GM18507 (cell line): Measurements from ENCODE around the gene IER3.
"Not testable (repeated sequence)": the region's sequence is repeated elsewhere in the genome, so short reads cannot be mapped to it uniquely, and the experiment has no call there.

Experiments used
- DNase-seq: peaks from one replicate; pipeline ENCODE4 v3.0.0; 2011; ENCODE audit warnings: low read depth; ENCODE audit not compliant: insufficient read length; ENCODE audit errors: extremely low spot score
- FAIRE-seq: peaks from 2 replicates; lab custom pipeline; 2011; peaks lifted over from hg19 to GRCh38; lab: Jason Lieb, UNC

The IER3 gene

GRCh38 chr6:30769088-30769852, 24.9 kb upstream of the IER3 start:
- FAIRE-seq (peak; percentile 21), DNase-seq (no peak)

DNA sequence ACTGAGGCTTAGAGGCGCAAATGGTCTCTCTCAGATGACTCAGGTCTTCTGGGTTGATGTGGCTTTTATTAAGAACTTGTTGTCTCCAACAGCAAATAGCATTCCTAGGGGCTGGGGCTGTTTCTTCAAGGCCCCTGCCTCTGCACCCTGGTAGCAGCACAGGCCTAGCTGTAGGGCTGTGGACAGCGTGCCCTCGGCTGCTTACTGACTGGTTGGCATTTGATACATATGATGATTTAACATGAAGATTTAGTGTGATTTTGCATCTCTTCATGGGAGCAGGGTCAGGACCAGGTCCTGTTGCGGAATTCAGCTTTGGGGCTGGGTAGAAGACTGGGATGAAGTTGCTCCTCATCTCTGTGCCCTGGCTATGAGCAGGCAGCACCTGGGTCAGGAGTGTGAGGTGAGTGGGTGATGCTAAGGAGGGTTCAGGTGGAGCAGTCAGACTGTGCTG, 24.3 kb upstream of the IER3 start:
- FAIRE-seq (no peak), DNase-seq (no peak)

- DNase-seq (no peak), FAIRE-seq (no peak)
Measured at GRCh38 chr6:30767944-30768301, 23.6 kb upstream of the IER3 start.

DNA sequence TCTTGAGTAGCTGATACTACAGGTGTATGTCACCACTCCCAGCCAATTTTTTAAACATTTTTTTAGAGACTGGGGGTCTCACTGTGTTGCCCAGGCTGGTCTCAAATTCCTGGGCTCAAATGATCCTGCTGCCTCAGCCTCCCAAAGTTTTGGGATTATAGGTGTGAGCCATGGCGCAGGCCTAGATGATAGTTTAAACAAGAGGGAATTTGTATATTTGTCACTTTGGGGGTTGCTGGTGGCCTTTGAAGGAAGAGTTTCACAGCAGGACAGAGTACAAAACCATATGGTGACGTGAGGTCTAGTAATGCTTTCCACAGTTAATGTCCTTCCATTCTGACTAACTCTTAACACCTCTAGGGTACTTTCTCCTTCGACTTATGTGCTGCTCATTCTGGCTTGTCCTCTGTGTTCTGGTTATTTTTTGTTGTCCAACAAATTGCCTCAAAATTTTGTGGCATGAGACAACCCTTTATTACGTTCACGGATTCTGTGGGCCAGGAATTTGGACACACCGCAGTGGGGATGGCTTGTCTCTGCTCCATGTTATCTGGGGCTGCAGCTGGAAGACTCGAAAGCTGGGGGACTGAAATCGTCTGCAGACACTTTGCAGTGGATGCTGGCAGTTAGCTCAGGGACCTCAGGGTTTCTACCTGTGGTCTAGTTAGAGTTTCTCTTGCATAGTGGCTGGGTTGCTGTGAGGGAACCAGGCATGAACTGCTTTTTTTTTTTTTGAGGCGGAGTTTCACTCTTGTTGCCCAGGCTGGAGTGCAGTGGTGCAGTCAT, 23.0 kb upstream of the IER3 start:
- FAIRE-seq (peak; percentile 81), DNase-seq (no peak)

DNA sequence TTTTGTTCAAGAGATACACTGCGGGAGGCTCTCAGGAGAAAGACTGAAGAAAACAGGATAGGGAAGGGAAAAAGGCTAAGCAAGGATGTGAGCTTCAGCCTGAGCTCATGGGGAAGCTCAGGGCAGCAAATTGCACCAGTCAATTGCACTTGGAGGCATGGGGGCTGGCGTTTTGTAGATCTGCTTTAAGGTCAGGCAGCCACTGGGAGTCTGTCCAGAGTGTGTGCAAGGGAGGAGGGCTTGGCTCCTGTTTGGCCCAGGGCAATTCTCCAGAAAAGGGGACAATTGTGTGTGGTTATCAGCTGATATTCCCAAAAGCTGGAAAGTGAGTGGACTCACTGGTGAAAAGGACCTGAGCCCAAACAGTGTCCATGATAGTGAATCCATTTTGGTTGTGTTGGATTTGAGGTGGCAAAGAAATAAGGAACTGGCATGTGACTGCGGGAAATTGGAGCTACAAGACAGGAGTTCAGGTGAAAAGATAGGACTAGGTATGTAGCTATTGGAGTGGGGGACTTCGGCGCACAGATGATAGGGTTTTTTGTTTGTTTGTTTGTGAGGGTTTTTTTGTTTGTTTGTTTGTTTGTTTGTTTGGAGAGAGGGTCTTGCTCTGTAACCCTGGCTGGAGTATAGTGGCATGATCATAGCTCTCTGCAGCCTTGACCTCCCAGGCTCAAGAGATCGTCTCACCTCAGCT, 22.3 kb upstream of the IER3 start:
- DNase-seq (no peak), FAIRE-seq (no peak)

DNA sequence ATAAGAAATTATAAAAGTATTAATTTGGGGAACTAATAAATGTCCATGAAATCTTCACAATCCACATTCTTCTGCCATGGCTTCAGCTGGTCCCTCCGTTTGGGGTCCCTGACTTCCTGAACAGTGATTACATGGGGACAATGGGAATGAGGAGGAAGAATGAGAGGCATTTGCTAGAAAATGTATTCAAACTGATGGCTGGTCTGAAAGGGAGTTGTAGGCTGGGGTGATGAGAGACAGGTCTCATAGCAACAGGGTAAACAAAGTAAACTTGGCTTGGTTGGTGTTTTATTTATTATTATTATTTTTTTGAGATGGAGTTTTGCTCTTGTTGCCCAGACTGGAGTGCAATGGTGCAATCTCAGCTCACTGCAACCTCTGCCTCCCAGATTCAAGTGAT, 21.1 kb upstream of the IER3 start:
- not testable (repeated sequence) for FAIRE-seq, DNase-seq

- not testable (repeated sequence) for DNase-seq, FAIRE-seq
Measured at GRCh38 chr6:30764490-30765043, 20.2 kb upstream of the IER3 start.

GRCh38 chr6:30763618-30764489, 19.5 kb upstream of the IER3 start:
- FAIRE-seq: peak; percentile 89
- peak; percentile 60 for DNase-seq

GRCh38 chr6:30763155-30763617, 18.8 kb upstream of the IER3 start:
- FAIRE-seq (no peak), DNase-seq (no peak)

- DNase-seq: no peak
- FAIRE-seq: no peak
Measured at GRCh38 chr6:30761791-30762429, 17.6 kb upstream of the IER3 start.

DNA sequence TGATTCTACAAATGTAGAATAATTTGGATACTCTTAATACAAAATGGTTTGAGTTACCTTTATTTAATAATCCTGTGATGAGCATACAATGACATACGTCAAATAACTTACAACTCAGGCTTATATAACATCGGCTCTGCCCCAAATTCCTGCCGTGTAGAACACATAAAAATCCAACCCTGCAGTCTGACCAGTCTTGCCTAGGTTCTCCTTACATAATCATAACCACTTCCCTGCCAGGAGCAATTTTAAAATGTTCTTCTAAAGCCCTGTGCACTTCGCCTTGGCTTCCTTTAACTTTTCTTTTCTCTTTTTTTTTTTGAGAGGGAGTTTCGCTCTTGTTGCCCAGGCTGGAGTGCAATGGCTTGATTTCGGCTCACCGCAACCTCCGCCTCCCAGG, 16.2 kb upstream of the IER3 start:
- FAIRE-seq (no peak), DNase-seq (no peak)

GRCh38 chr6:30759575-30760239, 15.4 kb upstream of the IER3 start:
- FAIRE-seq (no peak), DNase-seq (no peak)

DNA sequence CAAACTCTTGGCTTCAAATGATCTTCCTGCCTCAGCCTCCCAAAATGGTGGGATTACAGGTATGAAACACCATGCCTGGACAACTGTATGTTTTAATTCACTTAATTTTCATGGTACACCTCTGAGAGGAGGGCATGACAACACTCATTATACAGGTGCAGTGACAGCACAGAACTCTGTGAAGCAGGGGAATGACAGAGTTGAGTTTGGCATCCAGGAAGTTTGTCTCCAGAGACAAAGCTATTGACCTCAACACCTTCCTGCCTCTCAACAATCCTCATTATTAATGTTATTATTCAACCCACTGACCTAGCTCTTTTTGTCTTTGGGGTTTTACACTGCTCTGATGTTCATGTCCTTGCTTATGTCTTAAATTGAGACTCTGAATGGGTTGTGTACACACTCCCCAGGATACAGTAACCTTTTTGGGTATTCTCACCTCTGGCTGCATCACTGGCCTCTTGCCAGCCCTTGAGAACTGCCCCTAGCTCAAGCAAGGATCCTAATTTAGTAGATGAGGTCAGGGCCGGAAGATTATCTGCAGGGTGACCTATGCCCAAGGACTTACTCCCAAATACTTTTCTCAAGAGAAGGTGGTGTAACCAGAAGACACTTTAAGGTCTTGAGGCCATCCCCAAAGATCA, 13.0 kb upstream of the IER3 start:
- DNase-seq (no peak), FAIRE-seq (no peak)

GRCh38 chr6:30756405-30757003, 12.2 kb upstream of the IER3 start:
- not testable (repeated sequence) for FAIRE-seq, DNase-seq

- no peak for FAIRE-seq
Measured at GRCh38 chr6:30754631-30755030, 10.3 kb upstream of the IER3 start.

GRCh38 chr6:30752157-30752927, 8.0 kb upstream of the IER3 start:
- DNase-seq: no peak
- FAIRE-seq: no peak

More at GRCh38 chr6:30754631-30755030, 10.3 kb upstream of the IER3 start:
- DNase-seq: no peak

- no peak for FAIRE-seq
Measured at GRCh38 chr6:30750379-30750668, 6.0 kb upstream of the IER3 start.

More at GRCh38 chr6:30750379-30750668, 6.0 kb upstream of the IER3 start:
- no peak for DNase-seq
